Mesodermal cell (in vitro differentiated cells): ENCODE measurements around the gene RPS2.
"Not testable (repeated sequence)": the region's sequence is repeated elsewhere in the genome, so short reads cannot be mapped to it uniquely, and the experiment has no call there.

Source experiments
- H3K27ac ChIP-seq: 2 replicates; pipeline ENCODE4 v1.7.0; 2013; ENCODE audit warnings: mild to moderate bottlenecking, low read depth, low read length, moderate library complexity; ENCODE audit not compliant: severe bottlenecking
- H3K36me3 ChIP-seq: 2 replicates; pipeline ENCODE4 v1.7.1; 2013; ENCODE audit warnings: mild to moderate bottlenecking, low read length, moderate library complexity; ENCODE audit not compliant: control insufficient read depth, insufficient read depth
- H3K4me1 ChIP-seq: one replicate; pipeline ENCODE4 v1.7.1; 2013; ENCODE audit warnings: mild to moderate bottlenecking, low read length; ENCODE audit not compliant: insufficient read depth, control insufficient read depth, poor library complexity, severe bottlenecking
- H3K4me3 ChIP-seq: 2 replicates; pipeline ENCODE4 v1.7.0; 2013; ENCODE audit warnings: low read length, control low read depth, mild to moderate bottlenecking; ENCODE audit not compliant: insufficient read depth, poor library complexity, severe bottlenecking; ENCODE audit errors: extremely low read depth
- H3K9me3 ChIP-seq: 2 replicates; pipeline ENCODE4 v1.7.1; 2013; ENCODE audit warnings: mild to moderate bottlenecking, low read length, moderate library complexity; ENCODE audit not compliant: control insufficient read depth
- WGBS, 2 experiments: methylation state at CpG; one replicate each; pipeline ENCODE4 v1.1.5; 2013; ENCODE audit warnings: missing lambda C conversion rate in 2 of 2; ENCODE audit not compliant: insufficient coverage in 2 of 2; 5-methylcytosine and 5-hydroxymethylcytosine counted together

Gene RPS2

GRCh38 chr16:1960665-1961630 lies 3.7 kb downstream of the RPS2 start:
- WGBS, 2 experiments: 52 to 62% methylated on average over 14 to 18 of the region's 20 CpGs
- Histone ChIP-seq H3K9me3 (no peaks in the 10 kb centered on the region), H3K4me1 (peaks cover 28% of the 10 kb centered on the region), H3K27ac (peak overlapping the region; percentile 18), H3K36me3 (peaks cover 28% of the 10 kb centered on the region), H3K4me3 (peak overlapping the region; percentile 90)

- H3K36me3 ChIP-seq: peaks cover 28% of the 10 kb centered on the region
- 0% methylated on average over 67 to 70 of the region's 79 CpGs for WGBS, 2 experiments
- peak within 1 kb of the TSS; percentile 18 for H3K27ac ChIP-seq
- no peaks in the 10 kb centered on the region for H3K9me3 ChIP-seq
- H3K4me3 ChIP-seq: peak within 1 kb of the TSS; percentile 90
- peaks cover 24% of the 10 kb centered on the region for H3K4me1 ChIP-seq
These were observed 5.2 kb downstream of the RPS2 start, which contains the start of gene NDUFB10 for GRCh38 chr16:1959269-1960039. NDUFB10 (plus strand) TSS chr16:1959538; CDS start chr16:1959625, 87 bp downstream.

GRCh38 chr16:1958715-1959268 lies 5.8 kb downstream of the RPS2 start:
- Histone ChIP-seq H3K36me3 (peaks cover 25% of the 10 kb centered on the region), H3K9me3 (no peaks in the 10 kb centered on the region), H3K4me1 (peaks cover 24% of the 10 kb centered on the region), H3K4me3 (peak overlapping the region; percentile 90), H3K27ac (no peak overlapping the region)
- 61 to 63% methylated on average over 9 to 14 of the region's 14 CpGs for WGBS, 2 experiments

- not testable (repeated sequence) for H3K4me3 ChIP-seq
- WGBS, 2 experiments: 97 to 98% methylated on average over 12 to 30 of the region's 30 CpGs
These were observed 6.5 kb downstream of the RPS2 start for GRCh38 chr16:1958143-1958491.

GRCh38 chr16:1957434-1958142 lies 7.0 kb downstream of the RPS2 start:
- H3K27ac ChIP-seq, H3K4me3 ChIP-seq, H3K9me3 ChIP-seq: not testable (repeated sequence)
- Histone ChIP-seq H3K36me3 (peaks cover 13% of the 10 kb centered on the region), H3K4me1 (peaks cover 13% of the 10 kb centered on the region)
- 93 to 96% methylated on average over 17 to 19 of the region's 22 CpGs for WGBS, 2 experiments

More at GRCh38 chr16:1958143-1958491, 6.5 kb downstream of the RPS2 start:
- Histone ChIP-seq H3K36me3 (peaks cover 18% of the 10 kb centered on the region), H3K4me1 (peaks cover 18% of the 10 kb centered on the region)
- H3K27ac ChIP-seq, H3K9me3 ChIP-seq: not testable (repeated sequence)

- Histone ChIP-seq H3K27ac (no peak overlapping the region), H3K36me3 (no peaks in the 10 kb centered on the region), H3K4me3 (no peak overlapping the region), H3K4me1 (no peaks in the 10 kb centered on the region), H3K9me3 (no peaks in the 10 kb centered on the region)
- WGBS, 2 experiments: 91 to 94% methylated on average over 21 to 22 of the region's 22 CpGs
These were observed 10.9 kb downstream of the RPS2 start for GRCh38 chr16:1953734-1954133.

GRCh38 chr16:1950559-1950958 lies 14.1 kb downstream of the RPS2 start:
- H3K4me3 ChIP-seq: no peak overlapping the region
- no peak overlapping the region for H3K27ac ChIP-seq
- WGBS, 2 experiments: 93% methylated on average over 17 to 19 of the region's 19 CpGs
- H3K36me3 ChIP-seq: no peaks in the 10 kb centered on the region
- no peaks in the 10 kb centered on the region for H3K9me3 ChIP-seq
- no peaks in the 10 kb centered on the region for H3K4me1 ChIP-seq

- Histone ChIP-seq H3K4me3 (no peak overlapping the region), H3K27ac (no peak overlapping the region), H3K36me3 (no peaks in the 10 kb centered on the region), H3K9me3 (no peaks in the 10 kb centered on the region), H3K4me1 (no peaks in the 10 kb centered on the region)
- 81 to 89% methylated on average over 4 of the region's 7 CpGs for WGBS, 2 experiments
These were observed 14.6 kb downstream of the RPS2 start for GRCh38 chr16:1950047-1950446.

GRCh38 chr16:1949507-1949906 lies 15.1 kb downstream of the RPS2 start:
- Histone ChIP-seq H3K36me3 (no peaks in the 10 kb centered on the region), H3K27ac (no peak overlapping the region)
- WGBS, 2 experiments: 97 to 100% methylated on average over 3 to 8 of the region's 11 CpGs

GRCh38 chr16:1947369-1947670 lies 17.3 kb downstream of the RPS2 start:
- Histone ChIP-seq H3K27ac (no peak overlapping the region), H3K36me3 (no peaks in the 10 kb centered on the region), H3K4me1 (peaks cover under 1% of the 10 kb centered on the region), H3K9me3 (no peaks in the 10 kb centered on the region), H3K4me3 (no peak overlapping the region)
- WGBS, 2 experiments: 91 to 93% methylated on average over 7 to 9 of the region's 9 CpGs

More at GRCh38 chr16:1949507-1949906, 15.1 kb downstream of the RPS2 start:
- Histone ChIP-seq H3K4me3 (no peak overlapping the region), H3K9me3 (no peaks in the 10 kb centered on the region), H3K4me1 (no peaks in the 10 kb centered on the region)
